GM06990 (cell line): ENCODE data around the gene COMMD10.

Source experiments
- DNase-seq: peaks from one replicate; pipeline ENCODE4 v3.0.0-alpha.2; 2011; ENCODE audit not compliant: insufficient read length; ENCODE audit errors: extremely low read depth
- H3K27me3 ChIP-seq: replicated peaks from 2 replicates; pipeline ENCODE4 v1.6.0; 2011; ENCODE audit warnings: low read length; ENCODE audit not compliant: control insufficient read depth, insufficient read depth
- H3K36me3 ChIP-seq: 2 replicates; pipeline ENCODE4 v1.5.1; 2011; ENCODE audit warnings: low read length; ENCODE audit not compliant: control insufficient read depth, insufficient read depth
- H3K4me3 ChIP-seq: replicated peaks from 2 replicates; pipeline ENCODE4 v1.5.1; 2011; ENCODE audit warnings: low read depth, mild to moderate bottlenecking, control low read depth, low read length
- TF ChIP-seq, protein P1 (sequence below): IDR thresholded peaks from 2 replicates; pipeline ENCODE4 v1.5.1; 2011; ENCODE audit warnings: low read length, control low read depth, mild to moderate bottlenecking, inconsistent platforms; ENCODE audit not compliant: insufficient read depth, poor library complexity, severe bottlenecking

Gene COMMD10

DNA sequence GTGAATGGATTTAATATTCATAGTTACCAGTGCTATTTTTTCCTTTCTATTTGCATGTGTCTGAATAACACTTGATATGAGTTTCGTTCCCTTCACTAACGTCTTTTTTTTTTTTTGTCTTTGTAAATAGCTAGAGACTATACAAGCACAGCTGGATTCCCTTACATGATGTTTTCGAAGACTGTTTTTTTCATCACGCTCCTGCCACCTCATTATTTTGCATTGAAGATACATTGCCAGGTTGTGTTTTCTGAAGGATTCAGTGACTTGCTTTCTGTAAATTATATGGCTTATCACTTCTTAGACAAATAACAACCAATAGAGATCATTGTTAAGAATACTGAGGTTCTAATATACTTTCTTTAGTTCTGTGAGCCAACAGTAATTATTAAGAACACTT, 207.5 kb downstream of the COMMD10 start:
- Histone ChIP-seq H3K27me3 (no peaks in the 10 kb centered on the region), H3K4me3 (no peak overlapping the region), H3K36me3 (no peaks in the 10 kb centered on the region)
- TF ChIP-seq, protein P1, sequence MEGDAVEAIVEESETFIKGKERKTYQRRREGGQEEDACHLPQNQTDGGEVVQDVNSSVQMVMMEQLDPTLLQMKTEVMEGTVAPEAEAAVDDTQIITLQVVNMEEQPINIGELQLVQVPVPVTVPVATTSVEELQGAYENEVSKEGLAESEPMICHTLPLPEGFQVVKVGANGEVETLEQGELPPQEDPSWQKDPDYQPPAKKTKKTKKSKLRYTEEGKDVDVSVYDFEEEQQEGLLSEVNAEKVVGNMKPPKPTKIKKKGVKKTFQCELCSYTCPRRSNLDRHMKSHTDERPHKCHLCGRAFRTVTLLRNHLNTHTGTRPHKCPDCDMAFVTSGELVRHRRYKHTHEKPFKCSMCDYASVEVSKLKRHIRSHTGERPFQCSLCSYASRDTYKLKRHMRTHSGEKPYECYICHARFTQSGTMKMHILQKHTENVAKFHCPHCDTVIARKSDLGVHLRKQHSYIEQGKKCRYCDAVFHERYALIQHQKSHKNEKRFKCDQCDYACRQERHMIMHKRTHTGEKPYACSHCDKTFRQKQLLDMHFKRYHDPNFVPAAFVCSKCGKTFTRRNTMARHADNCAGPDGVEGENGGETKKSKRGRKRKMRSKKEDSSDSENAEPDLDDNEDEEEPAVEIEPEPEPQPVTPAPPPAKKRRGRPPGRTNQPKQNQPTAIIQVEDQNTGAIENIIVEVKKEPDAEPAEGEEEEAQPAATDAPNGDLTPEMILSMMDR, result no peak
- DNase-seq, result no peak

DNA sequence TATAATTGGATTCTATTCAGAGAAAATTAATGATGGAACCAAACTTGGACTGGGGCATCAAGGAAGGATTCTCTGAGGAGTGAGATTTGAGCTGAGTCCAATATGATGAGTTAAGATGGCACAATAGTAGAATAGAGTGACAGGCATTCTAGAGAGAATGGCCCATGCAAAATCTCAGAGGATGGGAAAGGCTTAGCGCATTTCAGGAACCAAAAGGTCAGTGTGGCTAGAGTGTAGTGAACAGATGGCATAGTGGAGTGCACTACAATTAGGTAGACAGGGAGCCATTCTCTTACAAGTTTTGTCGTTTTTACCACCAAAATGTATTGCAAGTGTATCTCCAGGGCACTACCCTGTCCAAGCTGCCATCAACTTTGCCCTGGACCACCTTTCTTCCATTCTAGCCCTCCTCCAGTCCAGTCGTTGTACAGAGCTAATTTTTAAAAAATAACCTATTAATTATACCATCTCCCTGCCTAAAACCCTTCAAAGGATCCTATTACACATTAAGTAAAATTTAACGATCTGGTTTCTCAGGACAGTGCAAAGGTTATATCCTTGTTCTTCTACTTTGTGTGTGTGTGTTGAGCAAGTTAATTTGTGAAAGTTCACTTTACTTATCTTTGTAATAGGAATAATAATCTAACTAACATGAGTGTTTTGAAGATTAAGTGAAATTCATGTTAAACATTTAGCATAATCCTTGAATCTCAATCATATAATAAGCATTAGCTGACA, 211.7 kb downstream of the COMMD10 start:
- no peaks in the 10 kb centered on the region for H3K27me3 ChIP-seq
- H3K36me3 ChIP-seq, result no peaks in the 10 kb centered on the region
- TF ChIP-seq, protein P1, result no peak
- no peak for DNase-seq
- H3K4me3 ChIP-seq, result no peak overlapping the region

DNA sequence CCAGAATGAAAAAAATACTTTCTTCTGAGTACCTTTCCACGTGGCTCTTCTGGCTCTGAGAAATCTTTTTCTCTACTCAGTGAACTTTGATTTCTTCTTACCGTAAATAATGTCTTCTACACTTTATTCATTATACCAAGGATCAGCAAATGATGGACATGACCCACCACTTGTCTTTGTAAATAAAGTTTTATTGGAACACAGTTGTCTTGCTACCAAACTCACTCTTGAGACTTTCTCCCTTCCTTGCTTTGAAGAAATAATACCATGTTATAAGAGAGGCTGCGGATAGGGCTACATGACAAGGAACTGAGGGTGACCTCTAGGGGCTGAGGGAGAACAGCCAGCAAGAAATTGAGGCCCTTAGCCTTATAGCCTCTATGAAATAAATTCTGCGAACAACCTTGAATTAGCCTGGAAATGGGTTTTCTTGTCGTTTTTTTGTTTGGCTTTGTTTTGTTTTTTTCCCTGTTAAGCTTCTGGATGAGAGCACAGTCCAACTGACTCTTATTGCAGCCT, 212.5 kb downstream of the COMMD10 start:
- no peak for DNase-seq
- H3K36me3 ChIP-seq, result no peaks in the 10 kb centered on the region
- TF ChIP-seq, protein P1, result no peak

DNA sequence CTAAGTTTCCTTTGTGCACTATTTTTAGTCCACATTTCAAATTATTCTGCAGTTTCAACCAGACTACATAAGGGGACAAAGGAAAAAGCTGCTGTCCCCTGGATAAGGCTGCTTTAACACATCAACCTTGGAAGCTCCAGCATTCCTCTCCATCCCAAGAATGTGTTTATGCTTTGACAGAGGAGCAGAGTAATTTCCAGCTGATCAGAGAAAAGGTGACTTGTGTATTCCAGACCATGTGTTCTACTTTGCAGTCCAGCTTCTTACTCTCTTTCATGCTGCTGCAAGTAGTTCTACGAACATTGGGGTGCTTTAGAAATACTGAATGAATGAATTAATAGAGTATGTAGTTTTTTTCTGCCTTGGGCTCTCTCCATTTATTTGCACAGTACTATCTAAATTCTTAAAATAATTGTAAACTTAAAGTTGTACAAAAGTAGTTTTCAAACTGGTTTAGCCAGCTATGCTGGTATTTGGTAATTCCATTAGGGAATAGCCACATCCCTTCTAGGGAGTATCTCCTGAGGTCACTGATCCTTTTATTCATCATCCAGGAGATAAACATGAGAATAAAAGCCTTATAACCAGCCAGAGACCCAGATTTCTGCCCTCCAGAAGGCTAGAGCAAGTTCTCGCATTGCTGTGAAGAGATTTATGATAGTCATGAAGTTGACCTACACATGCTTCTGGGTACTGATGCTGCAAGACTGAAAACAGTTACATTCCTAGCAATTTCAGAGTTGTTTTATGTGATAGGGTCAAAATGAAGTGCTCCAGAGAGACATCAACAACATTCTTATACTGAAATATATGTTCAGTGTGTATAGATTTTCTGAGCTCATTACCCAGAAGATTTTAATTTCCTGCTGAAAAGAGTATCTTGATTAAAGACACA, 215.2 kb downstream of the COMMD10 start:
- Histone ChIP-seq H3K36me3 (no peaks in the 10 kb centered on the region), H3K27me3 (no peaks in the 10 kb centered on the region), H3K4me3 (no peak overlapping the region)
- DNase-seq, result no peak
- TF ChIP-seq, protein P1, result no peak

More for the DNA sequence above, 212.5 kb downstream of the COMMD10 start:
- no peaks in the 10 kb centered on the region for H3K27me3 ChIP-seq
- H3K4me3 ChIP-seq, result no peak overlapping the region

DNA sequence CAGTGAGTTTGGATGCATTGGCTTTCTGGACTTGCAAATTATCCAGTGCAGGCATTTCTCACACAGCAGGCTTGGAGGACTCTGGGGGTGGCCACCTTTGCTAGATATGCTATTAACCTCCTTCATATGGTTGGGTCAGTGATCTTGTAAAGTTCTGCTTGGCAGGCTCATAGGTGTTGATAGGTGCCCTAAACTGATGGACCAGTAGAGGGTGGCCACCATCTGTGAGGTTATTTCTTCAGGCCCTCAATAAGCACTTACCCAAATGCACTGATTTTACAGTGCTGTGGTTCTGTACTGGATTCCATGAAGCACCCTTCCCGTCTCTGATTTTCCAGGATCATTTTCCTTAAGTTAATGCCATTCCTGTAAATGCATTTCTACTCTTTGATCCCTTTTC, 216.3 kb downstream of the COMMD10 start:
- no peaks in the 10 kb centered on the region for H3K36me3 ChIP-seq
- no peak for DNase-seq

More for the DNA sequence above, 216.3 kb downstream of the COMMD10 start:
- no peaks in the 10 kb centered on the region for H3K27me3 ChIP-seq
- H3K4me3 ChIP-seq, result no peak overlapping the region
- TF ChIP-seq, protein P1, result no peak
